HG03280 (cell line): Measurements from ENCODE around the gene STK24.
"Not testable (repeated sequence)": the region's sequence is repeated elsewhere in the genome, so short reads cannot be mapped to it uniquely, and the experiment has no call there.

Source experiments
- ATAC-seq: cut with Tn5 transposase; IDR thresholded peaks from one replicate; pipeline ENCODE4 v1.9.1; 2021; ENCODE audit warnings: mild to moderate bottlenecking, moderate library complexity; ENCODE audit not compliant: unreplicated experiment

The STK24 gene

GRCh38 chr13:98584668-98585397, 7.9 kb upstream of the STK24 start:
- no peak for ATAC-seq

GRCh38 chr13:98582947-98583346, 6.0 kb upstream of the STK24 start:
- no peak for ATAC-seq

- ATAC-seq = no peak
These were observed 5.2 kb upstream of the STK24 start for GRCh38 chr13:98581971-98582702.

- ATAC-seq = no peak
These were observed 4.5 kb upstream of the STK24 start for GRCh38 chr13:98581381-98581780.

- no peak for ATAC-seq
These were observed 3.5 kb upstream of the STK24 start for GRCh38 chr13:98580420-98580819.

- no peak for ATAC-seq
These were observed 954 bp upstream of the STK24 start for GRCh38 chr13:98577836-98578285.

GRCh38 chr13:98576200-98576945, 534 bp downstream of the STK24 start:
- ATAC-seq = peak; percentile 39

GRCh38 chr13:98575904-98576199, 1.1 kb downstream of the STK24 start:
- ATAC-seq = no peak

GRCh38 chr13:98575009-98575903, 1.7 kb downstream of the STK24 start:
- ATAC-seq = no peak

GRCh38 chr13:98571955-98572662, 4.8 kb downstream of the STK24 start:
- no peak for ATAC-seq

- peak; percentile 81 for ATAC-seq
These were observed 6.0 kb downstream of the STK24 start for GRCh38 chr13:98570929-98571372.

GRCh38 chr13:98569494-98570367, 7.2 kb downstream of the STK24 start:
- ATAC-seq = not testable (repeated sequence)

GRCh38 chr13:98568918-98569317, 8.0 kb downstream of the STK24 start:
- no peak for ATAC-seq

- no peak for ATAC-seq
These were observed 9.8 kb downstream of the STK24 start for GRCh38 chr13:98567140-98567539.

- ATAC-seq = no peak
These were observed 11.0 kb downstream of the STK24 start for GRCh38 chr13:98565726-98566565.

- no peak for ATAC-seq
These were observed 12.7 kb downstream of the STK24 start for GRCh38 chr13:98564204-98564603.

- no peak for ATAC-seq
These were observed 13.8 kb downstream of the STK24 start for GRCh38 chr13:98563071-98563470.

GRCh38 chr13:98559169-98559568, 17.7 kb downstream of the STK24 start:
- ATAC-seq = no peak
